ENCODE results near the gene CDK5RAP1. TPM values are rescaled to one million over a fixed set of nuclear protein-coding genes. Genes with fewer than 3 reads are reported as not detected.

The CDK5RAP1 gene
- total RNA-seq, 1 donor from 2014 or later: 27.4 TPM

DNA sequence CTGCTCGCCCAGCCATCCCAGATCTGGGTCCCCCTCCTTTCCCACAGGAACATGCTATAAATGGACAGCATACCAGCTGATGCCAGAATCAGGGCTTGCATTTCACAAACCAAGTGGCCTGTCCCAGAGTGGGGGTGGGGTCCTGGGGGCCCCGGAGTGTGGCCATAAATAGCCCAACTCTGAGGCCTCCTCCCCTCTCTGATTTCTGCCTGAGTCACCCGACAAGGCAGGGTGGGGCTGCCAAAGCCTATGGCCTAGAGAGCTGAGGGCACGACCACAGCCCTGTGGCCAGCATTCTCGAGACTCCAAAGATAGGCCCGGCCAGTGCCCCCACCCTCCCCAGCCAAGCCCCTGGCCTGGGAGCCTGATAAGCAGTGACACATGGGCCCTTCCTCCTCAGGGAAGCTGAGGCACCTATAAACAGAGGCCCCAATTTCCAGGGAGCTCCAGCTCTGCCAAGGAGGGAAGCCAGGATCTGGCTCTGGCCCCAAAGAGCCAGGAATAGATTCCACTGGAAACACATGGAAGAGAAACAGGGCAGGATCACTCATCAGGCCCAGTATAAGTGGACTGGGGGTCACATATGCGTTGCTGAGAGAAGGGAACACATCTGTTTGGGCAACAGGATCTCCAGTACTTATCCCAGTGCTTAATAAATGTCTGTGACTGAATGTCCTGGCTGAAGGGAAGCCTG lies 22.0 kb upstream of the CDK5RAP1 start:
- no peaks in the 10 kb centered on the region for H3K27me3 ChIP-seq (ENCODE audit: control insufficient read depth, insufficient read depth, low read length)
- no peak overlapping the region for H3K4me3 ChIP-seq (ENCODE audit: low read depth, low read length)
- FAIRE-seq: no peak
- no peak for DNase-seq (ENCODE audit: low read depth)
- TF ChIP-seq, protein P1, sequence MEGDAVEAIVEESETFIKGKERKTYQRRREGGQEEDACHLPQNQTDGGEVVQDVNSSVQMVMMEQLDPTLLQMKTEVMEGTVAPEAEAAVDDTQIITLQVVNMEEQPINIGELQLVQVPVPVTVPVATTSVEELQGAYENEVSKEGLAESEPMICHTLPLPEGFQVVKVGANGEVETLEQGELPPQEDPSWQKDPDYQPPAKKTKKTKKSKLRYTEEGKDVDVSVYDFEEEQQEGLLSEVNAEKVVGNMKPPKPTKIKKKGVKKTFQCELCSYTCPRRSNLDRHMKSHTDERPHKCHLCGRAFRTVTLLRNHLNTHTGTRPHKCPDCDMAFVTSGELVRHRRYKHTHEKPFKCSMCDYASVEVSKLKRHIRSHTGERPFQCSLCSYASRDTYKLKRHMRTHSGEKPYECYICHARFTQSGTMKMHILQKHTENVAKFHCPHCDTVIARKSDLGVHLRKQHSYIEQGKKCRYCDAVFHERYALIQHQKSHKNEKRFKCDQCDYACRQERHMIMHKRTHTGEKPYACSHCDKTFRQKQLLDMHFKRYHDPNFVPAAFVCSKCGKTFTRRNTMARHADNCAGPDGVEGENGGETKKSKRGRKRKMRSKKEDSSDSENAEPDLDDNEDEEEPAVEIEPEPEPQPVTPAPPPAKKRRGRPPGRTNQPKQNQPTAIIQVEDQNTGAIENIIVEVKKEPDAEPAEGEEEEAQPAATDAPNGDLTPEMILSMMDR (IDR thresholded peaks at IDR 0.05; ENCODE audit: insufficient read depth, low read length, severe bottlenecking): no peak
- H3K36me3 ChIP-seq (ENCODE audit: control insufficient read depth, insufficient read depth, low read length): no peaks in the 10 kb centered on the region

DNA sequence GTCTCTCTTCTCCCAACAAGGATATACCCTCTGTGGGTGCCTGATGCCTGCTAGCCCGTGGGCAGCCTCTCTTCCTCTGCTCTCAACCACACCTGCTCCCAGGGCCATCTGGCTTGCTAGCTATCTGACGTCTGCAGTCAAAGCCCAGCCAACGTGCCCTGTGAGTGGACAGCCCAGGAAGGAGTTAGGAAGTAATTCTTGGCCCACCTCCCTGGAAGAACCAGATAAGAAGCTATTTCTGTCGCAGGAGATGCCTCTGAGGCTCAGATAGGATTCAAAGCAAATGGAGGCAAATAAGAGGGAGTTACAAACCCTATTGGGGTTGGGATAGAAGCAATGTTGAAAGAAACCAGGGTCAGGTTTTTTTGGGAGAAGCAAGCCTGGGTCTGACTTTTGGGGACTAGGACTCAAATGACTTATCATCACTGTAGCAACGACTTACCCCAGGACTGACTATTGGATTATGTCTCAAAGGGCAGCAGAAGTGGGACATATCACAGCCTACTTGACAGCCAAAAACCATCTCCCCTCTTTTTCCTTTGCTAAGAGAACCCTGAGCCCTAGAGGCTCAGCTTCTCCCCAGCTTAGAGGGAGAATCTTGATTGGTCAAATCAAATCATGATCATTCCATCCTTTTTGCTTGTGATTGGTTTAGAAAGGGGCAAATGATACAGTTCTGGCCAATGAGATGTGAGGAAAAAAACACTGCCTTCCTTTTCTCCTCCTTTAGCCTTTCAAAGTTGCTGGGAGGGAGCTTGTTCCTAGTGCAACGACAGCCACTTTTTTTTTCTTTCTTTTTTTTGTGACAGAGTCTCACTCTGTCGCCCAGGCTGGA lies 18.0 kb upstream of the CDK5RAP1 start:
- FAIRE-seq (no peak), DNase-seq (ENCODE audit: low read depth) (no peak)
- H3K4me3 ChIP-seq (ENCODE audit: low read depth, low read length): no peak overlapping the region
- no peaks in the 10 kb centered on the region for H3K36me3 ChIP-seq (ENCODE audit: control insufficient read depth, insufficient read depth, low read length)
- no peaks in the 10 kb centered on the region for H3K27me3 ChIP-seq (ENCODE audit: control insufficient read depth, insufficient read depth, low read length)
- TF ChIP-seq, protein P1 (IDR thresholded peaks at IDR 0.05; ENCODE audit: insufficient read depth, low read length, severe bottlenecking): no peak

DNA sequence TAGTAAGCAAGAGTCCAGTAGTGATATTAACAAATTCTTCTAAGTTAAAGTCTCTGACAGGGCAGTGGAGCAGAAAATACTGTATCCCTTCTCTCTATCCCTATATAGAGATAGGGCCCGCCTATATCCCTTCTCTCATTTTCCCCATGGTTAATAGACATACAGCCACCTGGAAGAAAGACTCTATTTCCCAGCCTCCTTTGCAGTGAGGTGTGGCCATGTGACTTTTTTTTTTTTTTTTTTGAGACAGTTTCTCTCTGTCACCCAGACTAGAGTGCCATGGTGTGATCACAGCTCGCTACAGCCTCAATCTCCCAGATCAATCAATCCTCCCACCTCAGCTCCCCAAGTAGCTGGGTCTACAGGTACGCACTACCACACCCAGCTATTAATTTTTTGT lies 16.7 kb upstream of the CDK5RAP1 start:
- Histone ChIP-seq H3K27me3 (ENCODE audit: control insufficient read depth, insufficient read depth, low read length) (no peaks in the 10 kb centered on the region), H3K36me3 (ENCODE audit: control insufficient read depth, insufficient read depth, low read length) (no peaks in the 10 kb centered on the region), H3K4me3 (ENCODE audit: low read depth, low read length) (no peak overlapping the region)
- FAIRE-seq (no peak), DNase-seq (ENCODE audit: low read depth) (no peak)
- TF ChIP-seq, protein P1 (IDR thresholded peaks at IDR 0.05; ENCODE audit: insufficient read depth, low read length, severe bottlenecking): no peak

DNA sequence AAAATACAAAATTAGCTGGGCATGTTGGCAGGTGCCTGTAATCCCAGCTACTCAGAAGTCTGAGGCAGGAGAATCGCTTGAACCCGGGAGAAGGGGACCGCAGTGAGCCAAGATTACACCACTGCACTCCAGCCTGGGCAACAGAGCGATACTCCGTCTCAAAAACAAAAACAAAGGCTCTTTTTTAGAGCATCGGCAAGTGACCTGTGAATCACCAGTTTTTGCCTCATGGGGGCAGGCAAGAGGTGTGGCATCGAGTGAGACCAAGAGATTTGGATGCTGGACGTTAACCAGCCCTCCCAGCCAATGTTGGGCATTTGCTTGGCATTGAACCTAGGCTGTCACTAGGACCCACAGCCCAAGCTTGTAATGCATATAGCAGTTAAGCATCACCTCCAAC lies 14.6 kb upstream of the CDK5RAP1 start:
- FAIRE-seq (no peak), DNase-seq (ENCODE audit: low read depth) (peak; percentile 33)
- TF ChIP-seq, protein P1 (IDR thresholded peaks at IDR 0.05; ENCODE audit: insufficient read depth, low read length, severe bottlenecking): peak; percentile 47
- Histone ChIP-seq H3K27me3 (ENCODE audit: control insufficient read depth, insufficient read depth, low read length) (no peaks in the 10 kb centered on the region), H3K36me3 (ENCODE audit: control insufficient read depth, insufficient read depth, low read length) (peaks cover 2% of the 10 kb centered on the region), H3K4me3 (ENCODE audit: low read depth, low read length) (no peak overlapping the region)

DNA sequence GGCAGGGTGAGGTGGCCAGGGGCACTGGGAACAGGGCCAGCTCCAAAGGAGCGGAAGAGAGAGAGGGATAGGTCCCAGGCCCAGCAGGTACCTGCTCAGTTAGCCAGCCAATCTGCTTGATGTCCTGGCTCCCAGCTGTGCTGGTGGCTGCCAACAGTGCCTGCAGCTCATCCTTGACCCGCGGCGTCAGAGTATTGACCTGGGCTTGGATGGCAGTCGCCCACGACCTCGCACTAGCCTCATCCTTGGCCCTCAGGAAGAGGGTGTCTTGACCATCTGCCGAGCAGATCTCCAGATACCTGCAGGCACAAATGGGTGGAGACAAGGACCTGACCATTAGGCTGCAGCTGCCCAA lies 11.1 kb upstream of the CDK5RAP1 start:
- FAIRE-seq (no peak), DNase-seq (ENCODE audit: low read depth) (no peak)
- H3K36me3 ChIP-seq (ENCODE audit: control insufficient read depth, insufficient read depth, low read length): peaks cover 2% of the 10 kb centered on the region
- TF ChIP-seq, protein P1 (IDR thresholded peaks at IDR 0.05; ENCODE audit: insufficient read depth, low read length, severe bottlenecking): no peak
- H3K27me3 ChIP-seq (ENCODE audit: control insufficient read depth, insufficient read depth, low read length): no peaks in the 10 kb centered on the region
- H3K4me3 ChIP-seq (ENCODE audit: low read depth, low read length): no peak overlapping the region
